ENCODE data around the gene TRABD2B. TPM values are rescaled to one million over a fixed set of nuclear protein-coding genes. Genes with fewer than 3 reads are reported as not detected.

The TRABD2B gene
- total RNA-seq, 1 experiment from 2014 or later, result not detected

DNA sequence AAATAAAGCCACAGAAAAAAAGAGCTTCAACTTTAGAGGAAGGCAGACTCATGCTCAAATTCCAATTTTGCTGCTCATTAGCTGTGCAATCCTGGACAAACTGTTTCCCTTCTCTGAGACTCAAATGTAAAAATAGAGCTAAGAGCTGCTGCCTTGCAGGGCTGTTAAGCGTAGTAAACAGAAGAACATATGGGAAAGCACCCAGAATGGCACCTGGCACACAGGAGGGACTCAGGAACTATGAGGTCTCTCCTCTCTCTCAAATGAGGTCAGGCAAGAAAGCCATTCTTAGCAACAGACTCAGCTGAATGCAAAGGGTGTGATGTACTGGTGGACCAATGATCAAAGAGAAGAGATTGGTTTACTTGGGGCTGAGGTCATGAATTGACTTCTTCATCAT, 61.3 kb downstream of the TRABD2B start:
- no peak for DNase-seq (ENCODE audit: low read depth)

GRCh38 chr1:47935163-47935562, 62.0 kb downstream of the TRABD2B start:
- no peak for DNase-seq (ENCODE audit: low read depth)

DNA sequence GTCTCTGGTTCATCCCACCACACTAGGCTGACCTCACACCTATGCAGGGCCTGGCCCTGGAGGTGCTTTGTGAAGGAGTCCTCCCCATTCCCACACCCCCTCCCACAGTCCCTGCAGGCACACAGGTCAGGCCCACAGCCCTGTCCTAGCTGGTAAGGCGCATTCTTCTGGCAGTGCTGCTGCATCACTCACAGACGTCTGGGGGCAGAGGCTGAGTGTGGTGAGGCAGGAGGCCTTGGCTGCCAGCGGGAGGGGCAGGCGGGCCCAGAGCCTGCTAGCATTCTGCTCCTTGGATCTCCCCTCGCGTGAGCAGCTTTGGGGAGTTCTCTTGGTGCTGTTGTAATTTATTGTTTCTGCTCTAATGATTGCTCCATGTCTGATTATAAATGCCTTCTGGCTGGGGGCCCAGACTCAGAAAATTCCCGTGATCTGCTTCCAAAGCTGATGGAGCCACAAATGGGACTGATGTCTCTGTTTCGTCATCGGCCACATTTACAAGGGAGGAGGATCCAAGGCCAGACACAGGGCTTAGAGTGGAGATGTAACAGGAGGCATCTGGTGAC, 62.9 kb downstream of the TRABD2B start:
- peak; percentile 46 for DNase-seq (ENCODE audit: low read depth)

GRCh38 chr1:47932743-47933142, 64.4 kb downstream of the TRABD2B start:
- DNase-seq (ENCODE audit: low read depth), result no peak

- peak; percentile 70 for DNase-seq (ENCODE audit: low read depth)
Observed at GRCh38 chr1:47931395-47931794, 65.8 kb downstream of the TRABD2B start.

DNA sequence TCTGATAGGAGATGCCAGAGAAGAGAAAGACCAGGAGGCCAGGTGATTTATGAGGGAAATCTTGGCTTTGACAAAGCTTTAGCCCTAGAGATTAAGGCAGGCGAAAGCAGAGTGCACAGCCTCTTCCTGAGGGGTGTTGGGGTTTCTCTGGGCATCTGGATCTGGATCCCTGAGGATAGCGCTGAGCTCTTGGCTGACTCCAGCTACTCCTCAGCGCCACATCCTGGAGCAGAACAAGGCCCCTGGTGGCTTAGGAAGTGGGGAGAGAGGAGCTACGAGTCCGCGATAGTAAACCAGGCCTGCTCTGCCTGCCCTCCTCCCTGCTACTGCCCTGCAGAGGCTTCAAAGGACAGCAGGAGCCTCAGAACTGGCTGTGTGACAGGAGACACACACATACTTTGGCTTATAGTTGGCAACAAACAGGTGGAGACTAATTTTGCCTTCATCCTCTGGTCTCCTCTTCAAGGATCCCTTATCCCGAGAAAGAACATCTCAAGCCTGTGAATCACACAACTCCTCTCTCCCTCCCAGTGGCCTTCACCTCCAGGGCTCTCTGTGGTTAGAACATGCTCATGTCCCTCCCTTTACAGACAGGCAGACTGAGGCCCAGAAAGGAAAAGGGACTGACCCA, 66.9 kb downstream of the TRABD2B start:
- no peak for DNase-seq (ENCODE audit: low read depth)

- peak; percentile 72 for DNase-seq (ENCODE audit: low read depth)
Observed at GRCh38 chr1:47927165-47927564, 70.0 kb downstream of the TRABD2B start.

DNA sequence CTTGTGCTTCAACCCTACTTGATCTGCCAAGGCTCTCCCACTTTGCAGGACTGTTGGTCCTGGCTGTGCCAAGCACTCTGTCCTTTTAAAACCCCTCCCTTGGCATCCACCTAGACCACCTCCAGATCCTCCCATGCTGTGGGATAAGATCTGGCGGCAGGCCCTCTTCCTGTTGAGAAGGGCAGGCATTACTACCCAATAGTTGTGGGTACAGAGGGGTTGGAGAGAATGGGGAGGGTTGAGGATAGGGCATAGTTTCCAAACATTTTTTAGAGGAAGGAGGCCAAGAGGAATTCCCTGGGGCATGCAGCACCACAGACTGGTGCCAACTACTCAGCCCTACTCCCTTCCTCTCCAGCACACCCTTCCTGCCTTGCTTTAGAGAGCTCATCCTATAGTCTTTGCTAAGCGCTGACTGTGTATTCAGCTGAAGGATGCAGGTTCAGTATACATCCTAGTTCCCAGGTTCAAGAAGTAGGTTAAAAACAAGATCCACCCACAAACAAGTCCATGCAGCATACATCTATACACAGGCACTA, 70.7 kb downstream of the TRABD2B start:
- no peak for DNase-seq (ENCODE audit: low read depth)

DNA sequence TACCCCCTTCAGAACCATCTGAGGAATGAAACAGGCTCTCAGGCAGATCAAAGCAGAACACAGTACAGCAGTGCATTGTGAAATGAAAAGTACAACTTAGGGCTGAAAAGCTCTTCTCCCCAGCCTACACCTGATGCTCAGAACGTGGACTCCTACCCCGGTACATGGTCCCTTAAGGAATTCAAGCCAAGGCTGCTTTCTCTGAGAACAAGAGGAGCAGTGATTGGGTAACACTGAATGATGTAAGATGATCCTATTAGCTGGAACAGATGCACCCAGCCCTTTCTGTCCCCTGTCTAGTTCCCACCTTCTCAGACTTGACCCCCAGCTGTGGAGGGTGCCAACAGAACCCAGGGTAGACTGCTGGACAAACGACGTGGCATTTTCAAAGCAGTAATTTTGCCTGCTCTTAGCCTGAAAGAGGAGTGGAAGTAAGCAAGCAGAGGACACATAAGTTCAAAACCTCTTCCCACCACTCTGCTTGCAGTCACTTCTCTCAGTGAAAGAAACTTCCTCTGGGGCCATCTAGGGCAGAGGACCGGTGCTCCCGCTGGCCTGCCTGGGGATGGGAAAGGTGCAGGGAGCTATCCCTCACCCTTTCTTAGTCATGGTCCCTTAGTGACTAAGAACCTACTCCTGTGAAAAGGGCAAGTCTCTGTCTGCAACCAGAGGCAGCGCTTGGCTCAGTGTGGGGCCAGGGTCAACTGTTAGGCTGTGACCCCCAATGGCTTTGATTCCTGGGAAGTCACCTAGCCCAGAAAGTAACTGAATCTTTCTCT, 72.7 kb downstream of the TRABD2B start:
- no peak for DNase-seq (ENCODE audit: low read depth)

- DNase-seq (ENCODE audit: low read depth), result no peak
Observed at GRCh38 chr1:47921935-47922415, 75.2 kb downstream of the TRABD2B start.

GRCh38 chr1:47919113-47919833, 77.9 kb downstream of the TRABD2B start:
- no peak for DNase-seq (ENCODE audit: low read depth)

DNA sequence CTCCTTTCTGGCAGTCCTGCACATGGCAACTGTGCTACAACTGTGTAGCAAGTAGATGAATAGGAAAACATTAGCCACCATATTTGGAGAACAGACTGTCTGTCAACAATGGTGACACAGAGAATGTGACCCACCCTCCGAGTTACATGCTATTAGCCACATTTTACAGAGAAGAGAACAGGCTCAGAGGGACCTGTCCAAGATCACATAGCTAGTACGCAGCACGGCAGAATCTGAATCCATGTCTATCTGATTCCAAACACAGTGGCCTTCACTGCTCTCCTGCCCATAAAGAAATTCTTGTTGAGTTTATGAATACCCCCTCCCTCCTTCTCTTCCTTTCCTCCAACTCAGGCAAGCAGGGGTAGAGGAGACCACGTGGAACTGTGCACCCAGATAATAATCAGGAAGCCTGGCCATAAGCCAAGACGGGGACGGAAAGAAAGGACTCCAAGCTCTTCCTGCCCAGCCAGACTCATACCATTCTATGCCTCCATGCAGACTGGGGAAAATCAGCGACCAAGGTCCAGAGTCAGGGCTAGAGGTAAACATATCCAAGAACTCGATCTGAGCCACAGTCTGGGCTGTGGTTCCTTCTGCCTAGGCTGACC, 78.8 kb downstream of the TRABD2B start:
- no peak for DNase-seq (ENCODE audit: low read depth)

DNA sequence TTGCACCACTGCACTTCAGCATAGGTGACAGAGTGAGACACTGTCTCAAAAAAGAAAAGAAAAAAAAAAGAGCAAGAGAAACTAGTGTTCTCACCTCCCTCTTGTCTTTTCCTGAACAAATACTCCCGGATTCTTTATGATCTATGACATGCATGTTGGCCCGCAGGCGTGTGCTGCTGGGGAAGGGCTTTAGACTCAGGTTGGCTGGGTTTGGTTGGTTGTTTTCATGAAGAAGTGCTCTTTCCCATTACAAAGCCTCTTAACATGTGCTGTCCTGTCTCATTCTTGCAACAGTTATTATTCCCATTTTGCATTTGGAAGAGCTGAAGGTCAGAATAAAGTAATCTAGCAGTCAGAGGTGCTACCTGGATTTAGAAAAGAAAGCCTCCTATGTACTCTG, 79.5 kb downstream of the TRABD2B start:
- DNase-seq (ENCODE audit: low read depth), result no peak

DNA sequence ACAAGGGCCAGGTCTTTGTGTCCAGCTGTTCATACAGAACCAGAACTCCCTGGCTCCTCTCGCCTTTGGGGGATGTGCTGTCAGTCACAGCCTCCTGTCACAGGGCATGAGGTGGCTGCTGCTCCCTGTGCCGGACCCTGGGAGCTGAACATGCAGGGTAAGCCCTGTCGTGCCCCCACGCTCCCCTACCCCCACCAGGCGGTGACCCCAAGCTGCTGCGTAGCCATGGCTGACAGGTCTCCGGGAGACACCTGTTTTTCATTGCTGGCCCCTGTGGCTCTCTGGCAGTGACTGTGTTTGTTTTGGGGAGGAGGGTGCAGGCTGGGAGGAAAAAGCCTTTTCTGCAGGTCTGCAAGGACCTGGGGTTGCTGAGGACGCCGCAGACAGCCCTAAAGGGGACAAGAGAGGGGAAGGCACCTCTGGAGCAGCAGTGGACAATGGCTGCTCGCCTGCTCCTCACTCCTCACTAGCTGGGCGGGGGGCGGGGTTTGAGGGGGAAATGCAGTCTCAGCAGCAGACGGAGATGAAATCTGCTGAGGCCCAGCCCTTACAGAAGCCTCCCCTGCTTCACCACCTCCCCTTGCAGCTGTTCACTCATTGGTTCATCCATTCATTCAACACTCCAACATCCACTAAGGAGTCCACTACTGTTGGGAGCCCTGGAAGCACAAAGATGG, 81.4 kb downstream of the TRABD2B start:
- DNase-seq (ENCODE audit: low read depth), result no peak

DNA sequence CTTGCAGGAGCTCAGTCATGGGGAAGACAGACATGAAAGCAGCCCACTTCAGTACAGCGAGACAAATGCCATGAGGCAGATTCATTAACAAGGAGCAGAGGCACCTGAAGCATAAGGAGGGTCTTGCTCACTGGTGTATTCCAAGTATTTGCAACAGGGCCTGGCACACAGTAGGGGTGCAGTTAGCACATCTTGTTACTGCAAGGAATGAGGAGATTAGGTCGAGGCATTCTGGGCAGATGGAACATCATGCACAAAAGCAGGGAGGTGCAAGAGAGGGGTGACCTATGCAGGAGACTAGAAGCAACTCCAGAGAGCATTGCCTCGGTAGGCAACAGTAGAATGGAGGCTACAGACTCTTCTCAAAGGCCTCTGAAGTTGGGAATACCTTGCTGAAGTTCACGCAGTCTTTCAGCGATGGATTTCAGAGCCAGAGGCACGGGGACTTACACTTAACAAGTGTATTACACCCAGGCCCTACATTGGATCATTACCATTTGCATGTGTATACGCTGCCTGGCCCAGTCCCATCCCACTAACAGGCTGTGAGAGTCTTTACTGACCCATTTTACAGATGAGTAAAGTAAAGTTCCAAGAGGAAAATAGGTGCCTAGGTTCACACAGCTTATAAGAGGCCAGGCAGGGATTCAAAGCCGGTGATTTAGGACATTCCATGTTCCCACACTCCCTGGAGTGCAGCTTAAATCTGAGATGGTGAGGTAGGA, 82.1 kb downstream of the TRABD2B start:
- no peak for DNase-seq (ENCODE audit: low read depth)

DNA sequence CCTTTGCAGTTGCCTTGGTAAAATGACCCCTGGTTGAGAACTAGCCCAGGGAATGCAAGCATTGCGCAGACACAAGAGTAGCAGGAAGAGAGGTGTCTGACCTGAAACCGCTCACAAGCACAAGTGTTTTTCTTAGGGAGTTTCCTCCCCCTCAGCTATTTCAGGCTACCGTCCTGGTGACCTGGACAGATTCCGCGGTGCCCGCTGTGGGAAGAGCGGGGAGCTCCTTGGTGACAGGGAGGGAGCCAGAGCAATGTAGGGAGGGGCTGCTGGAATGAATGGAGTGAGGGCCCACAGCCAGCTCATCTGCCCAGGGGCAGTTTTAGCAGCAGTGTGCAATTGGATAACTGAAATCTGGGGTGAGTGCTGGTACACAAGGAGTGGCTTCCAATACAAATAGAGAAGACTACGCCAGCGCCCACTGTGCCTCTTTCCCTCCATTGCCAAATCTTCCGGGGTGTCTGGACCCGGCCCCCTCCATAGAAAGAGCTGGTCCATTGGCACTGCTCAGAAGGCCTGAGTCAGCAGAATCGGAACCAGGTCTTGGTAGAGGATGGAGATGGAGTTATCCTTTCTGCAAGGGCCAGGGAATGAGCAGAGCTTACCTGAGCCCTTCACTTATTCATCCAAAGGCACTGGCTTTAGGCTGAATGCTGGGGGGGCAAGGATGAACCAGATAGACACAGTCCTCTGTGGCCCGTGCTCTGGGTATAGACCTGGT, 82.8 kb downstream of the TRABD2B start:
- peak; percentile 17 for DNase-seq (ENCODE audit: low read depth)

DNA sequence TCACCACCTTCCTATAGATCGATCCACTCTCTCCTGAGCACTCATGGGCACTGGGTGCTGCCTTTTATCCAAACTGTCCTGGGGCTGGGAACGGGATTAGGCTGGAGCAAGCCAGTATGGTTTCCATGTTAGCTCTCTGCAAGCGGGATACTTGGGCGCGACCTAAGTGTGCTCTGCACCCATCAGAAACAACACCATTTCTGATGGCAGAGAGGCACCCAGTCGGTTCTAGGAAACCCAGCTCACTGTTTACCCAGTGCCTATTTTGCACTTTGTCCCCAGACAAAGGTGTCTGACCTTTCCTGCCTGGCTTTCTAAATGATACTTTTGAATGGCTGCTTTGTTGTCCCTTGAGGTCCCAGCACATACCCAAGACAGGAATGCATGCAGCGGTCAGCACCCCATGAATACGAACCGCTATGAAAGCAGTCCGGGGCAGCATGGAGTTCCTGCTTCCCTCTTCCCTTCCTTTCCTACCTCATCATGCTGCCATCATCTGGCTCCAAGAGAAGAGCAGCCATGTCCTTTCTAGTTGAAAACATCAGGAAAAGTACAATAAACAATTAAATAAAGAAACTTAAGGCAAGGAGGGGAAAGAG, 83.9 kb downstream of the TRABD2B start:
- no peak for DNase-seq (ENCODE audit: low read depth)

GRCh38 chr1:47912756-47913155, 84.4 kb downstream of the TRABD2B start:
- DNase-seq (ENCODE audit: low read depth), result no peak

GRCh38 chr1:47911892-47912291, 85.3 kb downstream of the TRABD2B start:
- DNase-seq (ENCODE audit: low read depth), result no peak
